Measurements from ENCODE around the gene ZBTB17.
A peak's percentile ranks its signal among the peaks of the same experiment; 100 is the strongest.
"Not testable (repeated sequence)": the region's sequence is repeated elsewhere in the genome, so short reads cannot be mapped to it uniquely, and the experiment has no call there.

- not testable (repeated sequence) for TF ChIP-seq TEAD4 (IDR thresholded peaks at IDR 0.05; ENCODE audit: low read depth, low read length); TAF1 (IDR thresholded peaks at IDR 0.05; ENCODE audit: low read depth, low read length); HDAC6 (IDR thresholded peaks at IDR 0.05; ENCODE audit: low read depth, low read length); CTCF (IDR thresholded peaks at IDR 0.05; ENCODE audit: control extremely low read depth in 1 of 3, insufficient read depth in 1 of 3, low read depth in 1 of 3, low read length in 3 of 3); CHD7 (IDR thresholded peaks at IDR 0.05; ENCODE audit: insufficient replicate concordance, low read length); RFX5 (IDR thresholded peaks at IDR 0.05; ENCODE audit: borderline replicate concordance, low read depth, low read length); EZH2 (IDR thresholded peaks at IDR 0.05; ENCODE audit: low read depth, low read length, severe bottlenecking); CHD2 (IDR thresholded peaks at IDR 0.05; ENCODE audit: low read length)
- TF ChIP-seq MAFK (IDR thresholded peaks at IDR 0.05; ENCODE audit: low read depth, low read length): peak; percentile 70
Observed at GRCh38 chr1:15892857-15893599, 82.9 kb downstream of the ZBTB17 start.

Data from H1 (cell line).